Measurements from ENCODE around the gene CRACR2B.

CRACR2B gene

DNA sequence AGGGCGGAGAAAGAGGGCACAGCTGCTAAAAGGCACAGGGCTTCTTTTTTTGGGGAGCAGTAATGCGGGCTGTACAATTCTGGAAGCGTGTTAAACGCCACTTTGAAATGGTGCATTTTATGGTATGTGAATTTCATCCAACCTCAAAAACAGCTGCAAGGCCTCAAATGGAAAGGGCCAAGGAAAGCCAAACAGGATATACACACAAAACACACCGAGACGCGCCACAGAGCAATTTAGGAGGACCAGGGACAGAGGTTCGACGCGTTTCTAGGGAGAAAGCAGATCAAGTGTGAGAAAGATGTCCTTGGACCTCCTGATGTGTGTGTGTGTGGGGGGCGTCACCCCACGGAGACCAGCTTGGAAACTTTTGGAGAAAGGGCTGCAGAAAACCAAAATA lies 46.0 kb downstream of the CRACR2B start:
- DNase-seq (ENCODE audit: low read depth, low spot score) = no peak

DNA sequence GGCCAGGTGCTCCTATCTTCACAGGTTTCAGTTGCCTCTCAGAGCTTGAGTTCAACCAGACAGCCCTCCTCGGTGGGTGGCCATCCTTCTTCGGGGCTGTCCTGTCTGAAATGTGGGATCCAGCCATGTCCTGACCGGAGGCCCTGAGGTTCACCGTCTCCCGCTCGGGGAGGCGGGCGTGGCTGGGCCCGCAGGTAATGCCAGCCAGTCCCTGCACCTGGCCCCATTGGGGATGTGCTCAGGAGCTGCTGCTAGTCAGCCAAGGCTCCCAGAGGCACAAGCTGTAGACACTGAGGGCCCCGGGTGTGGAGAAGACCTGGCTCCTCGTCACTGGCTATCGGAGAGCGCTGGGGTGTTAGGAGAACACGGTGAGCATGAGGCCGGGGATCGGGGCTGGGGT lies 47.5 kb downstream of the CRACR2B start:
- no peak for DNase-seq (ENCODE audit: low read depth, low spot score)
- no peak overlapping the region for H3K4me3 ChIP-seq (ENCODE audit: low read length)

More for the DNA sequence above, 46.0 kb downstream of the CRACR2B start:
- H3K4me3 ChIP-seq (ENCODE audit: low read length) = no peak overlapping the region

DNA sequence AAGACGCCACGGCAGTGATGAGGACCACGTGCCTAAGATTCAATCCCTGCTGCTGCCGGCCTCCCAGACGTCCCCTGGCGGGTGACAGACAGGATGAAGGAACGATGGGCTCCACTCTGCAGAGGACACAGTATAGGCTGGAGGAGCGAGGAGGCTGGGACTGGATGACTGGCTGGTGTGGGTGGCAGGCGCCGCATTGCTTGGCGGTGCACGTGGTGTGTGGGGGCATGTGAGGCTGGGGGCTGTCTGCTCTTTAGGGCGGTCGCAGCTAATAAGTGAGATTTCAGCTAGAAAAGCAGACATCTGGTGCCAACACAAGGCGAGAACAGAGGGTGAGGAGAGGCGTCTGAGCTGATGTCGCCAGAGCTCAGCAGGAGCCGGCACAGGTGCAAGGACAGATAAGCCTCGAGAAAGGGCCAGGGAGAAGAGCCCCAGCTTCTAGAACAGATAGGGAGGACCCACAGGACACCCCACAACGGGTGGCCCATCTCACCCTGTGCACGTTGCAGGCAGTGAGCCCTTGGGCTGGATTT lies 48.1 kb downstream of the CRACR2B start:
- no peak for DNase-seq (ENCODE audit: low read depth, low spot score)
- H3K4me3 ChIP-seq (ENCODE audit: low read length) = no peak overlapping the region

DNA sequence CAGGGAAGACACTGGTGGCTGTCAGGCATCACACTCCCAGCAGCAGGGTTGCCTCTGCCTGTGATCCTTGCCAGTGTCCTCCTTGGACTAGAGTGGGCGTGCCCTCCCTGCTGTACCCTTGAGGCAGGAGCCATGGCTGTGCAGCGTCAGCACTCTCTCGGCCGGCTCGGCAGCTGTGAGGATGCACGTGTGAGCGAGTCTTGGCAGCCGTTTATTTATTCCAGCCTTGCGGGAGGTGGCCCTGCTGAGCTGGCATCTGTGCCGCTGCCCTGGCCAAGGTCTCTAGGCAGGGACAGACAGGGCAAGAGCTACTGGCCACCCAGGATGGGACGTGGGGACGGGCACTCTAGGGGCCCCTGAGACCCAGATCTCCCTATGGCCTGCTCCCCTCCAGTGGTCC lies 48.8 kb downstream of the CRACR2B start:
- H3K4me3 ChIP-seq (ENCODE audit: low read length) = no peak overlapping the region
- no peak for DNase-seq (ENCODE audit: low read depth, low spot score)

DNA sequence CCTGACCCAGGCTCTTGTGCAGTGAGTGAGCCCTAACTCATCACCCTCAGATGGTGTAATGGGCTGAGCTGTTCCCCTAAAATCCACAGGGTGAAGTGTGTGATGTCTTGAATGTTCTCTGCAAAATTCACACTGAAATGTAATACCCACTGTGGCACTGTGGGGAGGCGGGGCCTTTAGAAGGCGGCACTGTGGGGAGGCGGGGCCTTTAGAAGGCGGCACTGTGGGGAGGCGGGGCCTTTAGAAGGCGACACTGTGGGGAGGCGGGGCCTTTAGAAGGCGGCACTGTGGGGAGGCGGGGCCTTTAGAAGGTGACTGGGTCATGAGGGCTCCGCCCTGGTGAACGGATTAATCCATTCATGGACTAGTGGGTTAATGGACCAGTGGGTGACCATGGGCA lies 49.8 kb downstream of the CRACR2B start:
- no peak for DNase-seq (ENCODE audit: low read depth, low spot score)
- H3K4me3 ChIP-seq (ENCODE audit: low read length) = no peak overlapping the region

DNA sequence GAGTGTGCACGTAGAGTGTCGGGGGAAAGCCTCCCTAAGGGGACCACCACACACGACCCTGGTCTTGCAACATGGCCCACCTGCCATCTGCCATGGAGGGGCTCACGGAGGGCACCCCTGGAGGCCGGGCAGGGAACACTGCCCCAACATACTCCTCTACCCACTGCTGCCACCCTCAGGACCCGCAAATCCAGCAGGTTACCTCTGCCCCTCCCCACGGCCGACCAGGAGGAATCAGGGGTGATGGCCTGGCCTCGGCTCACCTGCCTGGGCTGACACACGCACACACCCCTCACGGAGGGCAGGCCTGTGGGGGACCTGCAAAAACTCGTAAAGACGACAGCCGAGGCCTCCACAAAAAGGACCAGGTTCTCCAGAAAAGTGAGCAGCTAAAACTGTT lies 52.7 kb downstream of the CRACR2B start:
- H3K4me3 ChIP-seq (ENCODE audit: low read length) = no peak overlapping the region
- DNase-seq (ENCODE audit: low read depth, low spot score) = no peak

Measured in Jurkat, Clone E6-1 (cell line).